HUES6 (cell line): Measurements from ENCODE around the gene DUS2.
"Not testable (repeated sequence)": the region's sequence is repeated elsewhere in the genome, so short reads cannot be mapped to it uniquely, and the experiment has no call there.

ENCODE experiments used
- H3K27ac ChIP-seq: 2 replicates; pipeline ENCODE4 v1.7.0; 2013; ENCODE audit warnings: low read depth, mild to moderate bottlenecking, low read length, inconsistent platforms
- H3K27me3 ChIP-seq: 2 replicates; pipeline ENCODE4 v1.6.1; 2013; ENCODE audit warnings: low read length; ENCODE audit not compliant: control insufficient read depth, insufficient read depth
- H3K36me3 ChIP-seq: 2 replicates; pipeline ENCODE4 v1.6.1; 2013; ENCODE audit warnings: low read length; ENCODE audit not compliant: control insufficient read depth, insufficient read depth
- H3K4me1 ChIP-seq: 2 replicates; pipeline ENCODE4 v1.6.1; 2013; ENCODE audit warnings: low read length; ENCODE audit not compliant: control insufficient read depth, insufficient read depth
- H3K4me3 ChIP-seq: 2 replicates; pipeline ENCODE4 v1.5.1; 2013; ENCODE audit warnings: low read depth, low read length
- H3K9ac ChIP-seq: one replicate; pipeline ENCODE4 v1.6.1; 2013; ENCODE audit warnings: mild to moderate bottlenecking, low read length
- H3K9me3 ChIP-seq: 2 replicates; pipeline ENCODE4 v1.6.1; 2013; ENCODE audit warnings: low read depth, low read length; ENCODE audit not compliant: control insufficient read depth, insufficient read depth

Gene DUS2

GRCh38 chr16:68097088-68097487 is 74.0 kb downstream of the DUS2 start:
- Histone ChIP-seq H3K4me1 (peaks cover 19% of the 10 kb centered on the region; the same call in 1 of the 2 replicates), H3K4me3 (no peak overlapping the region), H3K27me3 (no peaks in the 10 kb centered on the region), H3K36me3 (no peaks in the 10 kb centered on the region), H3K9me3 (no peaks in the 10 kb centered on the region), H3K9ac (no peak overlapping the region), H3K27ac (no peak overlapping the region)

GRCh38 chr16:68097895-68098294 is 74.8 kb downstream of the DUS2 start:
- Histone ChIP-seq H3K4me3 (no peak overlapping the region), H3K27me3 (no peaks in the 10 kb centered on the region), H3K9me3 (no peaks in the 10 kb centered on the region), H3K36me3 (no peaks in the 10 kb centered on the region), H3K4me1 (peaks cover 19% of the 10 kb centered on the region; the same call in 1 of the 2 replicates), H3K27ac (no peak overlapping the region), H3K9ac (no peak overlapping the region)

GRCh38 chr16:68100488-68100887 is 77.4 kb downstream of the DUS2 start:
- H3K36me3 ChIP-seq = no peaks in the 10 kb centered on the region
- no peak overlapping the region for H3K27ac ChIP-seq
- H3K9ac ChIP-seq = no peak overlapping the region
- H3K27me3 ChIP-seq = no peaks in the 10 kb centered on the region
- H3K9me3 ChIP-seq = peaks cover 2% of the 10 kb centered on the region; the same call in 1 of the 2 replicates
- H3K4me1 ChIP-seq = peaks cover 3% of the 10 kb centered on the region; the same call in 1 of the 2 replicates
- H3K4me3 ChIP-seq = no peak overlapping the region

- Histone ChIP-seq H3K4me1 (no peaks in the 10 kb centered on the region), H3K9me3 (peaks cover 24% of the 10 kb centered on the region; the same call in 1 of the 2 replicates), H3K36me3 (no peaks in the 10 kb centered on the region), H3K27me3 (no peaks in the 10 kb centered on the region), H3K4me3 (no peak overlapping the region), H3K9ac (no peak overlapping the region), H3K27ac (no peak overlapping the region)
Observed at GRCh38 chr16:68105611-68106010, 82.5 kb downstream of the DUS2 start.

- not testable (repeated sequence) for H3K27ac ChIP-seq, H3K4me1 ChIP-seq, H3K36me3 ChIP-seq, H3K27me3 ChIP-seq, H3K9ac ChIP-seq, H3K4me3 ChIP-seq
- H3K9me3 ChIP-seq = peaks cover 35% of the 10 kb centered on the region; the same call in 1 of the 2 replicates
Observed at GRCh38 chr16:68107230-68107928, 84.3 kb downstream of the DUS2 start.

GRCh38 chr16:68109156-68109555 is 86.1 kb downstream of the DUS2 start:
- H3K4me1 ChIP-seq, H3K4me3 ChIP-seq, H3K9ac ChIP-seq, H3K27ac ChIP-seq, H3K27me3 ChIP-seq, H3K36me3 ChIP-seq: not testable (repeated sequence)
- peaks cover 35% of the 10 kb centered on the region; the same call in 1 of the 2 replicates for H3K9me3 ChIP-seq

- H3K9ac ChIP-seq, H3K4me3 ChIP-seq, H3K27me3 ChIP-seq, H3K27ac ChIP-seq, H3K36me3 ChIP-seq, H3K4me1 ChIP-seq: not testable (repeated sequence)
- H3K9me3 ChIP-seq = peaks cover 32% of the 10 kb centered on the region; the same call in 1 of the 2 replicates
Observed at GRCh38 chr16:68110611-68111010, 87.5 kb downstream of the DUS2 start.

GRCh38 chr16:68111379-68111778 is 88.3 kb downstream of the DUS2 start:
- Histone ChIP-seq H3K36me3 (no peaks in the 10 kb centered on the region), H3K9ac (no peak overlapping the region), H3K27me3 (no peaks in the 10 kb centered on the region), H3K4me3 (no peak overlapping the region), H3K4me1 (0 out of 2 replicates have a peak, but pooled peaks cover 3% of the 10 kb centered on the region), H3K27ac (no peak overlapping the region), H3K9me3 (peaks cover 32% of the 10 kb centered on the region; the same call in 1 of the 2 replicates)

GRCh38 chr16:68113059-68113761 is 90.1 kb downstream of the DUS2 start:
- no peak overlapping the region for H3K9ac ChIP-seq
- H3K9me3 ChIP-seq = peaks cover 27% of the 10 kb centered on the region; the same call in 1 of the 2 replicates
- no peak overlapping the region for H3K27ac ChIP-seq
- H3K4me3 ChIP-seq = no peak overlapping the region
- no peaks in the 10 kb centered on the region for H3K36me3 ChIP-seq
- no peaks in the 10 kb centered on the region for H3K27me3 ChIP-seq
- H3K4me1 ChIP-seq = 0 out of 2 replicates have a peak, but pooled peaks cover 3% of the 10 kb centered on the region

- Histone ChIP-seq H3K27ac (no peak overlapping the region), H3K9ac (no peak overlapping the region), H3K4me1 (0 out of 2 replicates have a peak, but pooled peaks cover 3% of the 10 kb centered on the region)
Observed at GRCh38 chr16:68113765-68114240, 90.7 kb downstream of the DUS2 start.

GRCh38 chr16:68114939-68115338 is 91.9 kb downstream of the DUS2 start:
- H3K9ac ChIP-seq, H3K36me3 ChIP-seq, H3K27ac ChIP-seq, H3K4me1 ChIP-seq, H3K4me3 ChIP-seq, H3K27me3 ChIP-seq: not testable (repeated sequence)
- peaks cover 13% of the 10 kb centered on the region; the same call in 1 of the 2 replicates for H3K9me3 ChIP-seq

More at GRCh38 chr16:68113765-68114240, 90.7 kb downstream of the DUS2 start:
- Histone ChIP-seq H3K9me3 (peaks cover 25% of the 10 kb centered on the region; the same call in 1 of the 2 replicates), H3K4me3 (no peak overlapping the region), H3K36me3 (no peaks in the 10 kb centered on the region), H3K27me3 (no peaks in the 10 kb centered on the region)
